Lung (tissue), 12 donors: ENCODE data around the gene ZAR1L. TPM values are rescaled to one million over a fixed set of nuclear protein-coding genes. Genes with fewer than 3 reads are reported as not detected.
A peak's percentile ranks its signal among the peaks of the same experiment; 100 is the strongest.

Experiments
- ATAC-seq: fragments of 200-7000 bp; cut with Tn5 transposase; one replicate; pipeline ENCODE4 v1.9.1; 2020; ENCODE audit warnings: moderate number of reproducible peaks; ENCODE audit not compliant: insufficient read depth, low FRiP score
- DNase-seq, 3 donors: peaks; one replicate each; pipeline ENCODE4 v3.0.0-alpha.2; 2013 to 2017
- H3K27ac ChIP-seq, 2 donors: one replicate each; pipeline ENCODE4 v1.5.1; 2013; ENCODE audit warnings: mild to moderate bottlenecking in 2 of 2, moderate library complexity in 2 of 2, control low read depth in 1 of 2, inconsistent platforms in 1 of 2, low read depth in 1 of 2, low read length in 1 of 2
- H3K27me3 ChIP-seq, 3 donors: one replicate each; pipeline ENCODE4 v1.5.1; 2013; ENCODE audit warnings: low read length in 2 of 3; ENCODE audit not compliant: control insufficient read depth in 3 of 3, insufficient read depth in 3 of 3
- H3K36me3 ChIP-seq, 4 donors: one replicate each; pipeline ENCODE4 v1.5.1; 2013; ENCODE audit warnings: low read length in 4 of 4, mild to moderate bottlenecking in 1 of 4, moderate library complexity in 1 of 4; ENCODE audit not compliant: control insufficient read depth in 4 of 4, insufficient read depth in 4 of 4
- H3K4me1 ChIP-seq, 5 donors: one replicate each; pipeline ENCODE4 v1.5.1; 2013; ENCODE audit warnings: low read length in 5 of 5, mild to moderate bottlenecking in 2 of 5, moderate library complexity in 1 of 5; ENCODE audit not compliant: control insufficient read depth in 5 of 5, insufficient read depth in 5 of 5
- H3K4me3 ChIP-seq: one replicate; pipeline ENCODE4 v1.5.1; 2013; ENCODE audit warnings: mild to moderate bottlenecking, control low read depth, moderate library complexity
- H3K9ac ChIP-seq, 2 donors: one replicate each; pipeline ENCODE4 v1.5.1; 2013; ENCODE audit warnings: low read length in 2 of 2, control low read depth in 1 of 2; ENCODE audit not compliant: insufficient read depth in 1 of 2
- H3K9me3 ChIP-seq, 4 donors: one replicate each; pipeline ENCODE4 v1.5.1; 2013; ENCODE audit warnings: low read length in 3 of 4, mild to moderate bottlenecking in 1 of 4, moderate library complexity in 1 of 4; ENCODE audit not compliant: control insufficient read depth in 4 of 4, insufficient read depth in 3 of 4
- CTCF ChIP-seq: IDR thresholded peaks from 2 replicates; pipeline ENCODE4 v1.5.1; 2012; ENCODE audit warnings: mild to moderate bottlenecking; ENCODE audit errors: control extremely low read depth, extremely low read depth
- WGBS, 2 donors: extraction: QIAGEN DNeasy Blood & Tissue Kit; methylation state at CpG; one replicate each; pipeline ENCODE4 v1.1.7; 2013; 5-methylcytosine and 5-hydroxymethylcytosine counted together
- polyA plus RNA-seq, 2 donors: library from polyadenylated mRNA; stranded (reverse); fragments of 200-250 nt; gene quantifications; one replicate each; pipeline ENCODE4 v1.2.1, GENCODE V29; 2013
- total RNA-seq, 2 donors: library from RNA; depleted of rRNA in 1 of 2; stranded (reverse); fragments of >200 nt in 1 of 2; gene quantifications; one replicate each; pipeline ENCODE4 v1.2.1, GENCODE V29; 2014 to 2021
- donor health status: control.
- donor health status: control.
- donor health status: Bipolar disorder and iron deficiency.
- donor health status: healthy.
- donor health status: DM: yes; HTN: yes; CAD: no.

ZAR1L gene
- total and polyA plus RNA-seq, 4 donors: not detected

- no peak for TF ChIP-seq CTCF
- Histone ChIP-seq H3K9ac (no peak overlapping the region), H3K4me3 (no peak overlapping the region), H3K27ac (no peak overlapping the region), H3K36me3 (peaks cover 0 to 7% (median 4%) of the 10 kb centered on the region in 4 donors), H3K9me3 (no peaks in the 10 kb centered on the region), H3K27me3 (peaks cover 0 to 13% (median 10%) of the 10 kb centered on the region in 3 donors), H3K4me1 (no peaks in the 10 kb centered on the region)
- 51 to 69% methylated on average over 4 of the region's 4 CpGs for WGBS, 2 donors
- DNase-seq (no peak), ATAC-seq (no peak)
These were observed 15.3 kb downstream of the ZAR1L start for GRCh38 chr13:32299893-32300292.

- no peak for TF ChIP-seq CTCF
- ATAC-seq (no peak), DNase-seq (no peak)
- Histone ChIP-seq H3K4me1 (no peaks in the 10 kb centered on the region), H3K9ac (no peak overlapping the region), H3K36me3 (peaks cover 0 to 10% (median 5%) of the 10 kb centered on the region in 4 donors), H3K9me3 (no peaks in the 10 kb centered on the region), H3K27me3 (peaks cover 0 to 13% (median 10%) of the 10 kb centered on the region in 3 donors), H3K27ac (no peak overlapping the region), H3K4me3 (no peak overlapping the region)
- WGBS, 2 donors: 94% methylated on average over 6 of the region's 6 CpGs
These were observed 16.5 kb downstream of the ZAR1L start for GRCh38 chr13:32298695-32299094.

GRCh38 chr13:32297206-32297605 is 18.0 kb downstream of the ZAR1L start:
- peaks cover 0 to 13% (median 10%) of the 10 kb centered on the region in 3 donors for H3K27me3 ChIP-seq
- no peak overlapping the region for H3K27ac ChIP-seq
- no peaks in the 10 kb centered on the region for H3K9me3 ChIP-seq
- DNase-seq (no peak), ATAC-seq (no peak)
- peaks cover 0 to 10% (median 5%) of the 10 kb centered on the region in 4 donors for H3K36me3 ChIP-seq
- H3K4me1 ChIP-seq: no peaks in the 10 kb centered on the region
- H3K4me3 ChIP-seq: no peak overlapping the region
- 30 to 69% methylated on average over 2 of the region's 2 CpGs for WGBS, 2 donors
- H3K9ac ChIP-seq: no peak overlapping the region
- TF ChIP-seq CTCF: no peak

- DNase-seq (no peak), ATAC-seq (no peak)
- WGBS, 2 donors: 40 to 56% methylated on average over 4 of the region's 4 CpGs
- Histone ChIP-seq H3K27ac (peak overlapping the region in 1 of 2 donors; percentile 70), H3K4me1 (peaks cover 0 to 21% (median 5%) of the 10 kb centered on the region in 5 donors), H3K4me3 (no peak overlapping the region), H3K27me3 (no peaks in the 10 kb centered on the region), H3K36me3 (peaks cover 0 to 25% (median 6%) of the 10 kb centered on the region in 4 donors), H3K9me3 (no peaks in the 10 kb centered on the region), H3K9ac (no peak overlapping the region)
- no peak for TF ChIP-seq CTCF
These were observed 29.6 kb downstream of the ZAR1L start for GRCh38 chr13:32285633-32285965.
